Activated T-helper 17 cell treated with anti-CD3 and anti-CD28 coated beads, Interleukin-2, amount 50 U/mL, for 72 hours (primary cell): ENCODE data around the gene LRMDA. TPM values are rescaled to one million over a fixed set of nuclear protein-coding genes. Genes with fewer than 3 reads are reported as not detected.

ENCODE experiments used
- ATAC-seq: fragments of 150-1000 bp; cut with Tn5 transposase; replicated peaks from 2 replicates; pipeline ENCODE4 v1.10.0; 2021; ENCODE audit warnings: mild to moderate bottlenecking, moderate library complexity
- H3K27ac Mint-ChIP-seq: one replicate; pipeline ENCODE4 v1.8.0; 2022; ENCODE audit warnings: mixed read lengths
- H3K27me3 Mint-ChIP-seq: one replicate; pipeline ENCODE4 v1.8.0; 2022; ENCODE audit warnings: mixed read lengths
- H3K36me3 Mint-ChIP-seq: one replicate; pipeline ENCODE4 v1.8.0; 2022; ENCODE audit warnings: low read depth, mild to moderate bottlenecking, mixed read lengths
- H3K4me1 Mint-ChIP-seq: one replicate; pipeline ENCODE4 v1.8.0; 2022; ENCODE audit warnings: mixed read lengths
- H3K4me3 Mint-ChIP-seq: one replicate; pipeline ENCODE4 v1.8.0; 2022; ENCODE audit warnings: mild to moderate bottlenecking, mixed read lengths
- H3K9me3 Mint-ChIP-seq: one replicate; pipeline ENCODE4 v1.8.0; 2022; ENCODE audit warnings: mixed read lengths
- total RNA-seq, 2 donors: library from RNA; stranded (reverse); gene quantifications; one replicate each; pipeline ENCODE4 v1.2.3, GENCODE V29; 2022

The LRMDA gene
- total RNA-seq, 2 donors from 2014 or later = not detected

DNA sequence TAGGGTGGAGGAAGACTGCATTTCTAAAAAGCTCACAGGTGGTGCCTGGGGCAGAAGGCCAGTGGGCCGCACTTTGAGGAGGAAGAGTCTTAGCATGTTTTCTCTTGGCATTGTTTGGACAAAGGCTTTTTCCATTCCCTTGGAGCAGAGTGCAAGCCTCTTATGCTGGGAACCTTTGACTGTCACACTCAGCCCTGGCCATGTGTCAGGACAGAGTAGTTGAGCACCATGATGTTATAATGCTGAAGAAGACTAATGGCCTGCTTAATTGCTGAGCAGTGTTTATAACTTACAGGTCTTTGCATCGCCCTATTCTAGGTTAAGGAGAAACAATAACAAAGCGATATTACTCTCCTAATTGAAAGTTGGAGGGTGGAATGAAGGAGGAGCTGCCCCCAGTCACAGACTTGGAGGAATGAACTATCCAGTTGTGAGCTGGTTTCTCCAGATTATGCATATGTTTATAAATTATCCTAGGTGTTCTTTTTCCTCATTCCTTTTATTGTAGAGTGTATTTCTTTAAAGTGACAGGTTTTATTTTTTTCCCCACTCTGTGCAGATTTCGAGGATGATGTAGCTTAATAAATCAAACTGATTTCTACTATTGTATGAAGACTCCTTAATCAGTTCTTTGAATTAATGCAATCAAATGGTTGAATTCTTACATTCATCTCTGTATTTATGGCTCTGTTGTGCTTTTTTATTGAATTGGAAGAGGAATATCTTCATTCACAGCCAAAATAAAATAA, 767.0 kb downstream of the LRMDA start:
- Mint-ChIP-seq H3K27me3 (no peaks in the 10 kb centered on the region), H3K27ac (no peak overlapping the region)

DNA sequence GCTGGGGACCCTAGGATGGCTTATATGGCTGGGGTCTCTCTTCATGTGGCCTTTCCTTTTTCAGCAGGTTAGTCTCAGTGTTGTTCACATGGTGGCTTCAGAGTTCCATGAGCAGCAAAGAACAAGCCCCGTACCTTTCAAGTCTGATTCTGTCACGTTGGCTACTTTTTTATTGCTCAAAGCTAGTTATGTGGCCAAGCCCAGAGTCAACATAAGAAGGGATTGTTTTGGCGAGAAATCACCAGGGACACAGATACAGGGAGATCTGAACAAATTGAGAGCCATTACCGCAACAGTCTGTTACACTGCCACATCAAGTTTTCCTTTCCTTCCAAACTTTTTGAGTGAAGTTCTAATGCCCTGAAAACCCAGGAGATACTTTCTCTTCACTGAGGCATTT, 770.5 kb downstream of the LRMDA start:
- no peak overlapping the region for H3K27ac Mint-ChIP-seq
- no peaks in the 10 kb centered on the region for H3K36me3 Mint-ChIP-seq
- no peaks in the 10 kb centered on the region for H3K4me1 Mint-ChIP-seq
- ATAC-seq = no peak
- H3K4me3 Mint-ChIP-seq = no peak overlapping the region
- H3K27me3 Mint-ChIP-seq = no peaks in the 10 kb centered on the region
- no peaks in the 10 kb centered on the region for H3K9me3 Mint-ChIP-seq

More for the DNA sequence above, 767.0 kb downstream of the LRMDA start:
- Mint-ChIP-seq H3K4me3 (no peak overlapping the region), H3K36me3 (no peaks in the 10 kb centered on the region), H3K9me3 (peaks cover 7% of the 10 kb centered on the region), H3K4me1 (no peaks in the 10 kb centered on the region)
- no peak for ATAC-seq

GRCh38 chr10:76202777-76203176, 771.4 kb downstream of the LRMDA start:
- H3K4me3 Mint-ChIP-seq = no peak overlapping the region

GRCh38 chr10:76205361-76205760, 773.9 kb downstream of the LRMDA start:
- Mint-ChIP-seq H3K27me3 (no peaks in the 10 kb centered on the region), H3K27ac (no peak overlapping the region), H3K4me1 (no peaks in the 10 kb centered on the region), H3K36me3 (no peaks in the 10 kb centered on the region), H3K4me3 (no peak overlapping the region), H3K9me3 (no peaks in the 10 kb centered on the region)
- ATAC-seq = no peak

More at GRCh38 chr10:76202777-76203176, 771.4 kb downstream of the LRMDA start:
- ATAC-seq = no peak
- Mint-ChIP-seq H3K27ac (no peak overlapping the region), H3K27me3 (no peaks in the 10 kb centered on the region), H3K36me3 (no peaks in the 10 kb centered on the region), H3K4me1 (no peaks in the 10 kb centered on the region), H3K9me3 (no peaks in the 10 kb centered on the region)

DNA sequence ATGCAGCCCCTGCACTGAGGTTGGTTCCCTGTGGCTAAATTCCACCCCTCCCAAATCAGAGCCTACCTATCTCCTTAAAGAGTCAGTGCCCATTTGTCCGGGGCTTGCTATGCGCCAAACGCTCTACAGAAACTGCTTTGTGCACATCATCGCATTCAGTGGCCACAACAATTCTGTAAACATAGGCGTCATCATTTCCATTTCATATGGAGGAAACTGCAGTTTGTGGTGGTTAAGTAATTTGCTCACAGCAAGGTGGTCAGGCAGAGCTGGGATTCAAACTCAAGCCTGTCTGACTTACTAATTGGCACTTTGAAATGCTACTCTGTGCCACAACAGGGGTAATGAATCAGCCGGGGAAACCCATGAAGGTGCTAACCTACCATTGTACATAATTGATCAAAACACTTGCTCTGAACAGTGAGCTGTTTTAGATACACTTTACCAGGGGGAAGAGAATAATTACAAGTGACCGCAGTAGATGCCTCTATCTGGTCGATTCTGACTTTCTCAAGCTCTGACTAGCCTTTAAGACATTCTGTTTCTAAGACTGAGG, 775.5 kb downstream of the LRMDA start:
- H3K4me1 Mint-ChIP-seq = no peaks in the 10 kb centered on the region
- no peak for ATAC-seq
- H3K36me3 Mint-ChIP-seq = no peaks in the 10 kb centered on the region
- no peak overlapping the region for H3K27ac Mint-ChIP-seq
- H3K27me3 Mint-ChIP-seq = no peaks in the 10 kb centered on the region
- H3K9me3 Mint-ChIP-seq = no peaks in the 10 kb centered on the region
- no peak overlapping the region for H3K4me3 Mint-ChIP-seq

DNA sequence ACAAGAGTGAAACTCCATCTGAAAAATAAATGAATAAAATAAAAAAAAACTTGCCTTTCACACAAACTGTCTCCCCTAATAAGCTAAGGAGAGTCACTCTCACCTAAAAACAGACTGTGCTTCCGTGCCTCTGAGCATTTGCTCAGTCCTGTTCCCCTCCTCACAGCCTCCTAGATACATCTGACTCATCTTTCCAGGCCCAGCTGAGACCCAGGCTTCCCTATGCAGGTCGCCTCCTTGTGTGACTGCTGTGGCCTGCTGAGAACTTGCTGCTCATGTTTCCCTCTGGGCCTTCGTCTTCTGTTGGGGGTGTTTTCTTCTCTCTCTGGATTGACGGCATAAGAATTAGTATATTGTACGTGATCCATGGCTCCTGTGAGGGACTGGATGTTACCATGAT, 777.7 kb downstream of the LRMDA start:
- H3K9me3 Mint-ChIP-seq = no peaks in the 10 kb centered on the region
- H3K27ac Mint-ChIP-seq = no peak overlapping the region
- no peaks in the 10 kb centered on the region for H3K4me1 Mint-ChIP-seq
- ATAC-seq = no peak
- no peaks in the 10 kb centered on the region for H3K36me3 Mint-ChIP-seq
- H3K27me3 Mint-ChIP-seq = no peaks in the 10 kb centered on the region
- H3K4me3 Mint-ChIP-seq = no peak overlapping the region

DNA sequence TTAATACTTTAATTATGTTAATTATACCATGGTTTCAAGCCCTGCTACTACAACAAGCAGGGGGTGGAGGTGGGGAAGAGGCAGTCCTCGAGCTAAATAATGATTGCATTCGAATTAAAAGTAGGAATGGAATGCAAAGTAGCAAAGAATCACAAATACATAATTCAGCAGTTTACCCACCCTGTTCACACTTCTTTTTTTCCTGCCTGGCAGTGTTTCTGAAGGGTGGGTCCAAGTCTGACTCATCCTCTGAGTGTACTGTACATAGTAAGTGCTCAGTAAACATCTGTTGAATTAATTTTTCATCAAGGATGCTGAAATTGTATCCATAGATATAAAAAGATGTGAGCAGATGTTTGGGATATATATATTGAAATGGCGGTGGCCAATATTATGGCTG, 778.8 kb downstream of the LRMDA start:
- H3K27me3 Mint-ChIP-seq = no peaks in the 10 kb centered on the region
- no peaks in the 10 kb centered on the region for H3K9me3 Mint-ChIP-seq
- ATAC-seq = no peak
- no peaks in the 10 kb centered on the region for H3K4me1 Mint-ChIP-seq
- H3K4me3 Mint-ChIP-seq = no peak overlapping the region
- H3K36me3 Mint-ChIP-seq = no peaks in the 10 kb centered on the region
- no peak overlapping the region for H3K27ac Mint-ChIP-seq

DNA sequence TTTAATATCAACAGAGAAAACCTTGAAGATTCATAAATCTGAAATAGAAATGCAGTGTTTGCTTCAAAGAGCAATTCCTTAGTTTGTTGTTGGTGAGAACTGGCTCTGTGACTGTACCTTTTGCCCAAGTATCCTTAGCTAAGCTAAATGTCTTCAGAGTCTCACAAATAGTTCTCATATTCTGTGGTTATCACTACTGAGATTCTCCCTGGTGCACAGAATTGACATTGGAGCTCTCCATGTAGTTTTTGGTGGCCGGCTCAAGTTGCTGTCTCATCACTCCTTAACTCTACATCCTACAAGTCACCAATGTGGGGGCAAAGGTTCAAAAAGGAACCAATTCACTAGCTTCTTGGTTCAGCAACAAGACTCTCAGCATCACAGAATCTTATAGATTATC, 780.3 kb downstream of the LRMDA start:
- Mint-ChIP-seq H3K27me3 (no peaks in the 10 kb centered on the region), H3K9me3 (no peaks in the 10 kb centered on the region), H3K27ac (no peak overlapping the region), H3K4me3 (no peak overlapping the region), H3K36me3 (no peaks in the 10 kb centered on the region), H3K4me1 (no peaks in the 10 kb centered on the region)
- ATAC-seq = no peak

GRCh38 chr10:76213876-76214275, 782.5 kb downstream of the LRMDA start:
- Mint-ChIP-seq H3K9me3 (no peaks in the 10 kb centered on the region), H3K27me3 (no peaks in the 10 kb centered on the region), H3K4me1 (no peaks in the 10 kb centered on the region), H3K27ac (no peak overlapping the region), H3K36me3 (no peaks in the 10 kb centered on the region), H3K4me3 (no peak overlapping the region)
- no peak for ATAC-seq

- Mint-ChIP-seq H3K9me3 (no peaks in the 10 kb centered on the region), H3K4me1 (no peaks in the 10 kb centered on the region), H3K4me3 (no peak overlapping the region), H3K27me3 (no peaks in the 10 kb centered on the region), H3K27ac (no peak overlapping the region), H3K36me3 (no peaks in the 10 kb centered on the region)
- ATAC-seq = no peak
Observed at GRCh38 chr10:76218035-76218434, 786.6 kb downstream of the LRMDA start.

DNA sequence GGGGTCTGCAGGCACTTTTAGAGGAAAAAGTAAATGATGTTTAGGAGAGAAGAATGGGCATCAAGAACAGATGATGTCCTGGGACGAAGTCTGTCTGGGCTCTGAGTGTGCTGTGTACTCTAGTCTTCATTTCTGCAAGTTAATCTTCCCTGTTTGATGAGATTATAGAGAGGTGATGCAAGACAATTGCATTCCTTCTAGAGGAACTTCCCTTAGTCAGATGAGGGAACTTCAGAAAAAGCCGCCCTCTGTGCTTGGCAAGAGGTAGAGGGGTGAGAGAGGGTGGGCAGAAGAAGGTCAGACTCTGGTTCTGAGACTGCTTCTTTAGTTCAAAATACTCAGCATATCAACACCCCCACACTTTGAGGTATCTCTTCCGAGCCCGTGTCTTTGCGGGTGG, 797.9 kb downstream of the LRMDA start:
- no peak for ATAC-seq
- H3K36me3 Mint-ChIP-seq = no peaks in the 10 kb centered on the region
- no peaks in the 10 kb centered on the region for H3K4me1 Mint-ChIP-seq

GRCh38 chr10:76230921-76231285, 799.5 kb downstream of the LRMDA start:
- Mint-ChIP-seq H3K4me1 (no peaks in the 10 kb centered on the region), H3K27me3 (no peaks in the 10 kb centered on the region), H3K9me3 (no peaks in the 10 kb centered on the region), H3K4me3 (no peak overlapping the region), H3K36me3 (no peaks in the 10 kb centered on the region), H3K27ac (no peak overlapping the region)
- no peak for ATAC-seq

More for the DNA sequence above, 797.9 kb downstream of the LRMDA start:
- H3K27ac Mint-ChIP-seq = no peak overlapping the region
- no peak overlapping the region for H3K4me3 Mint-ChIP-seq
- no peaks in the 10 kb centered on the region for H3K27me3 Mint-ChIP-seq
- no peaks in the 10 kb centered on the region for H3K9me3 Mint-ChIP-seq

GRCh38 chr10:76231286-76231934, 800.0 kb downstream of the LRMDA start:
- H3K36me3 Mint-ChIP-seq = no peaks in the 10 kb centered on the region
- H3K27ac Mint-ChIP-seq = no peak overlapping the region
- no peaks in the 10 kb centered on the region for H3K4me1 Mint-ChIP-seq
- no peak overlapping the region for H3K4me3 Mint-ChIP-seq
- H3K9me3 Mint-ChIP-seq = no peaks in the 10 kb centered on the region
- no peaks in the 10 kb centered on the region for H3K27me3 Mint-ChIP-seq
- no peak for ATAC-seq

- Mint-ChIP-seq H3K9me3 (no peaks in the 10 kb centered on the region), H3K36me3 (no peaks in the 10 kb centered on the region), H3K27ac (no peak overlapping the region), H3K4me1 (no peaks in the 10 kb centered on the region), H3K27me3 (no peaks in the 10 kb centered on the region), H3K4me3 (no peak overlapping the region)
- no peak for ATAC-seq
Observed at GRCh38 chr10:76234499-76235226, 803.2 kb downstream of the LRMDA start.

DNA sequence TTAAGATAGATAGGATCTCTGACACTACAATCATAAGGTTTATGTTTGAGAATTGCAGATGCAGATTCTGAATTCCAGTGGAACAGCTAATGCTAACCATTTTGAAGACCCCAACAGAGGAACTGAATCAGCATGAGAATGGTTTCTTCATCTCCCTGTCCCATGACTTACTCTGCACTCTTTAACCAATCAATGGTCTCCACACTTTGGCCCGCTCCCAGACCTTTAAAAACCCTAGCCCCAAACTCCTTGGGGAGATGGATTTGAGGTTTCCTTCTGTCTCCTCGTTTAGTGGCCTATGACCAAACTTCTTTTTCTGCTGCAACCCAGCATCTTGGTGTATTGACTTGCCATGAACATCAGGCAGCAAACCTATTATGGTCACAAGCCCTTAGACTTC, 804.9 kb downstream of the LRMDA start:
- ATAC-seq = no peak
- no peaks in the 10 kb centered on the region for H3K27me3 Mint-ChIP-seq
- no peak overlapping the region for H3K27ac Mint-ChIP-seq
- H3K4me1 Mint-ChIP-seq = no peaks in the 10 kb centered on the region
- H3K9me3 Mint-ChIP-seq = no peaks in the 10 kb centered on the region
- no peaks in the 10 kb centered on the region for H3K36me3 Mint-ChIP-seq
- no peak overlapping the region for H3K4me3 Mint-ChIP-seq
